ENCODE results near the gene KSR1.

DNA sequence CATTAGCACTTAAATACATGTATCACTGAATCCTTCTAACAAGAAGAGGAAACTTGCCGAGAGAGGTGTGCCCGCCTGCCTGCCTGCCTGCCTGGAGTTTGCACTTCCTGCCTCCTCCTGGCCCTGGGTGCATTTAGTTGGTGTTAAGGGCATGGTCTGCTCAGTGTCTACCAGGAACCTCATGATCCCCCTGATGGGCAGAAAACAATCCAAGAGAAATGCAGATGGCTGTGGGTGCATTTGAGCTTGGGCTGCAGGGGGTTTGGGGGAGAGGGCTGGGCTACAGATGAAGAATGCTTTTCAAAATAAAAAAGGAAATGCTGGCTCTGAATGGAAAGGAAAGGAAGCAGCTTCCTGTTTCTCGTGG, 10.1 kb downstream of the KSR1 start:
- TF ChIP-seq, protein P1, sequence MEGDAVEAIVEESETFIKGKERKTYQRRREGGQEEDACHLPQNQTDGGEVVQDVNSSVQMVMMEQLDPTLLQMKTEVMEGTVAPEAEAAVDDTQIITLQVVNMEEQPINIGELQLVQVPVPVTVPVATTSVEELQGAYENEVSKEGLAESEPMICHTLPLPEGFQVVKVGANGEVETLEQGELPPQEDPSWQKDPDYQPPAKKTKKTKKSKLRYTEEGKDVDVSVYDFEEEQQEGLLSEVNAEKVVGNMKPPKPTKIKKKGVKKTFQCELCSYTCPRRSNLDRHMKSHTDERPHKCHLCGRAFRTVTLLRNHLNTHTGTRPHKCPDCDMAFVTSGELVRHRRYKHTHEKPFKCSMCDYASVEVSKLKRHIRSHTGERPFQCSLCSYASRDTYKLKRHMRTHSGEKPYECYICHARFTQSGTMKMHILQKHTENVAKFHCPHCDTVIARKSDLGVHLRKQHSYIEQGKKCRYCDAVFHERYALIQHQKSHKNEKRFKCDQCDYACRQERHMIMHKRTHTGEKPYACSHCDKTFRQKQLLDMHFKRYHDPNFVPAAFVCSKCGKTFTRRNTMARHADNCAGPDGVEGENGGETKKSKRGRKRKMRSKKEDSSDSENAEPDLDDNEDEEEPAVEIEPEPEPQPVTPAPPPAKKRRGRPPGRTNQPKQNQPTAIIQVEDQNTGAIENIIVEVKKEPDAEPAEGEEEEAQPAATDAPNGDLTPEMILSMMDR (conservative IDR thresholded peaks at IDR 0.05) = no peak
- no peak for TF ChIP-seq ZFX (IDR thresholded peaks at IDR 0.05)
